GOT3 (cell line): Measurements from ENCODE around the gene MCC.

ENCODE experiments used
- DNase-seq: peaks from one replicate; lab custom pipeline; 2025; ENCODE audit warnings: mixed read lengths; lab: John Stamatoyannopoulos, UW

Gene MCC

GRCh38 chr5:113112435-113112834, 375.8 kb downstream of the MCC start:
- DNase-seq, result no peak

- DNase-seq, result no peak
Measured at GRCh38 chr5:113110117-113110516, 378.1 kb downstream of the MCC start.

- DNase-seq, result no peak
Measured at GRCh38 chr5:113109344-113109743, 378.9 kb downstream of the MCC start.

GRCh38 chr5:113108485-113108884, 379.8 kb downstream of the MCC start:
- DNase-seq, result no peak

- DNase-seq, result no peak
Measured at GRCh38 chr5:113106821-113107220, 381.4 kb downstream of the MCC start.

GRCh38 chr5:113105693-113106280, 382.5 kb downstream of the MCC start:
- DNase-seq, result no peak

- DNase-seq, result no peak
Measured at GRCh38 chr5:113103330-113103729, 384.9 kb downstream of the MCC start.

GRCh38 chr5:113102121-113102531, 386.1 kb downstream of the MCC start:
- no peak for DNase-seq

GRCh38 chr5:113100981-113101380, 387.3 kb downstream of the MCC start:
- DNase-seq, result no peak

- DNase-seq, result no peak
Measured at GRCh38 chr5:113099822-113100221, 388.4 kb downstream of the MCC start.

GRCh38 chr5:113098378-113098777, 389.9 kb downstream of the MCC start:
- DNase-seq, result no peak

- DNase-seq, result no peak
Measured at GRCh38 chr5:113095831-113096230, 392.4 kb downstream of the MCC start.

- no peak for DNase-seq
Measured at GRCh38 chr5:113093558-113093957, 394.7 kb downstream of the MCC start.

GRCh38 chr5:113092683-113093082, 395.6 kb downstream of the MCC start:
- no peak for DNase-seq

- no peak for DNase-seq
Measured at GRCh38 chr5:113091622-113092021, 396.6 kb downstream of the MCC start.

GRCh38 chr5:113090336-113091106, 397.7 kb downstream of the MCC start:
- DNase-seq, result no peak

- no peak for DNase-seq
Measured at GRCh38 chr5:113089653-113090335, 398.5 kb downstream of the MCC start.

- DNase-seq, result no peak
Measured at GRCh38 chr5:113087976-113088514, 400.2 kb downstream of the MCC start.

GRCh38 chr5:113085880-113086409, 402.3 kb downstream of the MCC start:
- DNase-seq, result no peak

- DNase-seq, result no peak
Measured at GRCh38 chr5:113085084-113085414, 403.2 kb downstream of the MCC start.

GRCh38 chr5:113084402-113085083, 403.7 kb downstream of the MCC start:
- no peak for DNase-seq

- DNase-seq, result no peak
Measured at GRCh38 chr5:113083481-113083880, 404.8 kb downstream of the MCC start.
